GM18502 (cell line): Measurements from ENCODE around the gene METTL21A.

Source experiments
- ATAC-seq: cut with Tn5 transposase; IDR thresholded peaks from one replicate; pipeline ENCODE4 v1.9.1; 2021; ENCODE audit warnings: mild to moderate bottlenecking; ENCODE audit not compliant: unreplicated experiment, poor library complexity

The METTL21A gene

DNA sequence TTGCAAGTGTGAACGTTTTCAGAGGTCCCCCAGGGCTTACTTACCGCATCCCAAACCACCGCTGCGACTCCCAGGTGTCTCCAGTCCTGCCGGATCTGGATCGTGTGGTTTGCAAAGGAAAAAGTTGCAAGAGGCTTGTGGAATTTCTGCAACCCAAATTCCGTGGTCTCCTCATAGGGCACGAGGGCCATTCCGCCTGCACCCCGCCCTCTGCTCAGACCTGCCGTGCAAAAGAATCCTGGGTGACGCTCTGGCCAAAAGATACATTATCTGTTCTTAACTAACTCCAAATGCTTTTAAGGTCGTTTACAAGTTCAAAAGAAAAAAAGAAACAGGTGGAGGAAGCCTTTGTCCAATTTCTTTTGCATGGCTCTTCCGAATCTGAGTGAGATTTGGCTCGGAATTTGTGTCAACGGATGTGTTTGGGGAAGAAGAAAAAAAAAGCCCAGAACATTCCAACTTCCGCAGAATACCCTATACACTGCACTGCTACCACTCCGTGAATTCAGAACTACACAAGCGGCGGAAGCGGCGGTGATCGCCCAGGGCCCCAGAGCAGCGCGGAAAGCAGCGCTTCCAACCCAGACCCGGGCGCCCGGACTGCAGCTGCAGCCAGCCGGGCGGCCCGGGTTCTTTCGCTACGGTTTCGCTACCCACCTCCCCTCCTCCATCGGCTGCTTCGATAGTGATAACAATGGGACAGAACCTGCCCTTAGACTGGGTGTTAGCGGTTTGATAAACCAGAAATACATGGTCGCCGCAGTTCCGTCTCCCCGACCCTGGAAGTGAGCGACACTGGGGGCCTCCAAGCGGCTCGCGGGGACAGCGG is 795 bp downstream of the METTL21A start:
- ATAC-seq = peak; percentile 45

DNA sequence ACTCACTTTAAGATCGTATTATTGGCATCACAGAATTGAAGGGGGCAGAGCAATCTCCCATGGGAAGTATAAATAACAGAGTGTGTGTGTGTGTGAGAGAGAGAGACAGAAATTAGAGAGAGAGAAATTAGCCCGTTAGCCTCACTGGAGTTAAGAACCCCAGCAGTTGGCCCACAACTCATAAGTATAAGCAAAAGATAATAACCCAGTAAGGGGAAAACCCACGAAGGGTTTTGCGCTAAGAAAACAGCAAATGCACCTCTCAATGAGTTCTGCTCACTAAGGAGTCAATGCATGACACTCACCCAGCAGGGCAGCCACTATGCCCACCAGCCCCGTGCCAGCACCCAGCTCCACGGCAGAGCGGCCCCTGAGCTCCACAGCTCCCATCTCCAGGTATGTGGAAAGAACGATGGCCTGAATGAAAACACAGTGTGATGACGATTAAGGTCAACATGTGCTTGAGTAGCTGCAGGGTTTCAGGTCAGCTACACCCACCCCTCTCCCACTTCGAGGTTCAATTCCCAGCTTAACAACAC is 3.6 kb downstream of the METTL21A start:
- no peak for ATAC-seq

DNA sequence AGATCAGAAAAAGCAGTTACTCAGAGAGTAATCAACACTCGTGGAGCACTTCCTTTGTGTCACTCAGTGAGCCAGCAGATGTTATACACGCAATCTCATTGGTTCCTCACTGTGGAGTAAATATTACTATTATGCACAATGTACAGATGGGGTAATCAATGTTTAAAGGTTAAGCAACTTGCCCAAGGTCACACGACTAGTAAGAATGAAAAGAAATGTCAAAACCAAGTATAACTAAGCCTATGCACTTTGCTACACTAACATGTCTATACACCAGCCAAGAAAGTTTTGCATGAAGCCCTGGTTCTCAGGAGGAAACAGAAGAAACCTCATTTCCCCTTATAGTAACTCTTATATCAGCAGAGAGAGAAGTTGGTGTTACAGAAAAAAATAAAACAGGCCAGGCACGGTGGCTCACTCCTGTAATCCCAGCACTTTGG is 5.4 kb downstream of the METTL21A start:
- ATAC-seq = peak; percentile 49

- ATAC-seq = no peak
Measured at GRCh38 chr2:207617011-207617671, 8.1 kb downstream of the METTL21A start.

- ATAC-seq = no peak
Measured at GRCh38 chr2:207616185-207616584, 9.0 kb downstream of the METTL21A start.

- ATAC-seq = no peak
Measured at GRCh38 chr2:207614824-207615223, 10.4 kb downstream of the METTL21A start.

DNA sequence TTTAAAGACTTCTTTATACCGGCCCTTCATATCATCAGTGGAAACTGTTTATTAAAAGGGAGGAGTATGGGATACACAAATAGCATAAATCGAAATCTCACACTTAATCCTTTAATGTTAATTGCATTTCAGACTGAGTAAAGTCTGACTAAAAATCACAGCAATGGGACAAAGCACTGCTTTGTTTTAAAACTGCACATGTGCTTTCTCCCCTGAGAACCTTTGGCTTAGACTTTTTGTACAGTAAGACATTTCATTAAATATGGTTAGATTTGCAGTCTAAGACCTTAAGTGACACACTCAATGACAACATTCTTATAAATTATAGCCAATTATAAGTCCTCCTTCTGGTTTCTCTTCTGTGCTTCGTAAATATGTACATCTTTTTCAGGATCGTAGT is 12.5 kb downstream of the METTL21A start:
- ATAC-seq = no peak

GRCh38 chr2:207606829-207607228 is 18.4 kb downstream of the METTL21A start:
- no peak for ATAC-seq

DNA sequence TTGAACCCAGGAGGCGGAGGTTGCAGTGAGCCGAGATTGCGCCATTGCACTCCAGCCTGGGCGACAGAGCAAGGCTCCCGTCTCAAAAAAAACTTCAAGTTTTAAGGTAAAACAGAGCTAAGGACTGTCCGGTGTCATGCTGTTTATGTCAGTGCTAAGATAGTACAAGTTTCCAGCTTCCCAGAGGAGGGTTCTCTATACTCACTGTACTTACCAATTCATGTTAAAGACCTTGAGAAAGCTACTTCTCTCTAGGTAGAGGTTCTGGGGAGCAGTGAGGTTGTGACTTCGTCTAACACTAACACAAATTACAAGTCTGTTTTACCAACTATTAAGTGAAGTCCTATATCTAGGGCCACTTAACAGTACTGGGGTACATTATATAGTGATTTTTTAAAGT is 18.8 kb downstream of the METTL21A start:
- no peak for ATAC-seq

DNA sequence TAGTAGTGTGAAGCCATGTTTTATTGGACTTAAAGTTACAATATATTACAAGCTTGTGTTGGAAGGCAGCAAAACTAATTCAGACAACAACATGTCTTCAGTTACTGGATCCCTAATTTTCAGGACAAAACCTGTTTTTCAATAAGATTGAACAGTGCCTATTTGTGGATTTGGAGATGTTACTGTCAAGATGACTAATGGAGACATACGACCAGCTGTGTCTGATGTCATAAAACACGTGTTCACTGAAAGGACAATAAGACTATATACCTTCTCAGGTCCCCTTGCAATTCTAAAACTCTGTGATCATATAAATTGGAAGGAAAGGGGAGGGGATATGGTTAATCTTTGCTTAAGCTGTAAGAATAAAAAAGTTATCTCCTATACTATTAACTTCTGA is 21.7 kb downstream of the METTL21A start:
- no peak for ATAC-seq

GRCh38 chr2:207601774-207602173 is 23.4 kb downstream of the METTL21A start:
- ATAC-seq = no peak

DNA sequence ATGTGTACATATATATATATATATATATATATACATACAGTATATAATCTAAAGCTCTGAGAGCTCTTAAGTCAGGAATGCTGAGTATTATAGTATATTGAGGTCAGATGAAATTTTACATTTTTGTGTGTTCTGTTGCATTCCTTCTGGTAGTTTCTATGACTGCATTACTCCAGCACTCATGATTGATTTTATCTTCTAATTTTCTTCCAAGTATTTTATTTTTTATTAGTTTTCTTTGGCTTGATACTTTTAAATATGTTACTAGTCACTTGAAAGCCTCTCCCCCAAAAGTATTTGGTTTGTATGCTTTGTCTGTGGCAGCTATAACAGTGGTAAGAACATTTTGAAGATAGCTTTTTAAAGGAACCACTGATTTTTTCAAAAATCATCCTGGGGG is 25.0 kb downstream of the METTL21A start:
- no peak for ATAC-seq

GRCh38 chr2:207599636-207600035 is 25.6 kb downstream of the METTL21A start:
- ATAC-seq = no peak

- no peak for ATAC-seq
Measured at GRCh38 chr2:207594731-207595130, 30.5 kb downstream of the METTL21A start.

DNA sequence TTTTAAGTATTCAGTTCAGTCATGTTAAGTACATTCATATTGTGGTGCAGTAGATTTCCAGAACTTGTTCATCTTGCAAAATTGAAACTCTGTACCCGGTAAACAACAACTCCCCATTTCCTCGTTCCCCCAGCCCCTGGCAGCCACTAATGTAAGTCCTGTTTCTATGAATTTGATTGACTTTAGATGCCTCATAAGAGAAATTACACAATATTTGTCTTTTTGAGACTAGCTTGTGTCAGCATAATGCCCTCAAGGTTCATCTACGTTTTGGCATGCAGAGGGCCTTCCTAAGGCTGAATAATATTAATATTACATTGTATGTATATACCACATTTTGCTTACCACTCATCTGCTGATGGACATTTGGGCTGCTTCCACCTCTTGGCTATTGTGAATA is 30.9 kb downstream of the METTL21A start:
- no peak for ATAC-seq

- no peak for ATAC-seq
Measured at GRCh38 chr2:207593277-207593676, 31.9 kb downstream of the METTL21A start.

GRCh38 chr2:207589143-207589542 is 36.1 kb downstream of the METTL21A start:
- ATAC-seq = no peak

DNA sequence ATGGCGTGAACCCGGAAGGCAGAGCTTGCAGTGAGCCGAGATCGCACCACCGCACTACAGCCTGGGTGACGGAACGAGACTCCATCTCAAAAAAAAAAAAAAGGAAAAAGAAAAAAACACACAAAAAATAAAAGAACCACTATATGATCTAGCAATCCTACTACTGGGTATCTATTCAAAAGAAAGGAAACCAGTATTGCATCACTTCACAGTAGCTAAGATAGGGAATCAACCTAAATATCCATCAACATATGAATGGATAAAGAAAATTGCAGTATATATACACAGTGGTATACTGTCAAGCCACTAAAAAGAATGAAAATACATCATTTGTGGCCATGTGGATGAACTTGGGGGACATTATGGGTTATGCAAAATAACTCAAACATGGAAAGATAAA is 37.9 kb downstream of the METTL21A start:
- no peak for ATAC-seq

DNA sequence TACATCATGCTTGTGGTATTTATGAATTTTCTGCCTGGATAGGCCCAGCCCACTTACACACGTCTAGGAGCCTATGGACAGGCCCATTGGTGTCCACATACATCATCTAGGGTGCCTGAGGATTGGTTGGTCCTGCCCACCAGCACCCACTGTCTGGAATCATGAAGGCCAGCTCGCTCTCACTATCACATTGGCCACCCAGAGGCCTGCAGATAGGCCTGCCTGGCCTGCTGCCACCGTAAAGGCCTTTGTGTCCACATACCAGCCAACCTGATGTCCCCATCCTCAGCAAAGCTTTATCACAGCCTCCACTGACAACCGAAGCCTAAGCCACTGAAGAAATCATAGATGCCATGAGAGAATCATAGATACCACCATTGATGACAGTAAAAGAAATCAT is 40.2 kb downstream of the METTL21A start:
- ATAC-seq = no peak

GRCh38 chr2:207571370-207571769 is 53.8 kb downstream of the METTL21A start:
- ATAC-seq = no peak

GRCh38 chr2:207567671-207568070 is 57.5 kb downstream of the METTL21A start:
- no peak for ATAC-seq
